ENCODE data around the gene KRT222. TPM values are rescaled to one million over a fixed set of nuclear protein-coding genes. Genes with fewer than 3 reads are reported as not detected.

KRT222 gene
- total RNA-seq, 2 donors from 2014 or later: 0.05 to 0.91 TPM

DNA sequence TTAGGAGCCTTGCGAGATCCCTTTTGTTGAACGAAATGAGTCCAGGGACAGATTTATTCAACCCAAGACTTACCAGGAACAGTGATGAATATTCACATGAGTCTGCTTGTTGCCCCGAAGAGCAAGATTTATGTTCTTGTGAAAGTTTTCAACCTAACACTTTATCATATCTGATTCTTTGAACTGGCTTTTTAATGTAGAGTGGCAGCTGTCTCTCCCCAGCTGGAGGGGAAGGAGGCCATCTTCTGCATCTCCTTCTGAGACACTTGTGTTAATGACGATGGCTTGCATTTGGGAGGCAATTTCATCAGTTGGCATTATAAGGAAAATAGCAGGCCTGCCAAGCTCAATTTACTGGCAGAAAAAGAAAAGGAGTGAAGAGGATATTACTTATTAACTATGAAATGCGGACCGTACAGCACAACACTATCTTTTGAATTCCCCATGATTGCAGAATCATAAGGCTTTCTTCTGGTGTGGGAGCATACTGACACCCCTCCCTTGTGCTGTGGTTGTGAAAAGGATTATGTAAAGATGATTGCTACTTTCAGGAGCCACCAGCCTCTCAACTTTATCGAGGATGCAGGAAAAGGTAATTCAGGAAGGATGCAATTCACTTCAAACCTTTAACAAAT is 53.0 kb downstream of the KRT222 start:
- no peak for TF ChIP-seq CTCF (IDR thresholded peaks at IDR 0.05)
- no peak for TF ChIP-seq POLR2AphosphoS5 (IDR thresholded peaks at IDR 0.05)
- TF ChIP-seq POLR2A (IDR thresholded peaks at IDR 0.05): no peak
- intact Hi-C loops (cut with DNase I): loop anchor here (10.0 kb wide), 2 partner anchors 183 to 1053 kb away; partner anchors contain the start of gene KRT28
- H3K27me3 ChIP-seq (replicated peaks; ENCODE audit: insufficient read depth): no peaks in the 10 kb centered on the region
- 73% methylated on average over 7 of the region's 7 CpGs for WGBS
- no peaks in the 10 kb centered on the region for H3K4me1 ChIP-seq (replicated peaks)
- DNase-seq (ENCODE audit: low spot score): no peak
- no peaks in the 10 kb centered on the region for H3K36me3 ChIP-seq
- no peak overlapping the region for H3K27ac ChIP-seq
- no peak overlapping the region for H3K4me3 ChIP-seq
- H3K9me3 ChIP-seq: no peaks in the 10 kb centered on the region

DNA sequence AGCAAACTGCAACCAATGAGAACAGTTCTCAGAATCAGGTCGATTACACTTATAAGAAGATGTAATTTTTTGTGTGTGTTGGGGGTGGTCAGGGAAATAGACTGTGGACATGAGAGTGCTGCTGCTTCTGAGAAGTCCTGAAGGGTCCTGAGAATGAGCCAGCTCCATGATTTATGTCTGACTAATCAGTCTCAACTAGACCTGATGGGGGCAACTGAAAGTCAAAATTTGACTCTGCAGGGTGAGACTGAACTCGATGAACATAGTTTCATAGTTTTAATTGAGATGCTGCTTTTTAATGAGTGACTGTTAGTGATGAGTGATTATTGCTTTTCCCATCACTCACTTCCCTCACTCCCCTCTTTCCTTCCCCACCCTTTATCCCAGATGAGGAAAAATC is 54.6 kb downstream of the KRT222 start:
- intact Hi-C loops (cut with DNase I): loop anchor here (10.0 kb wide), 2 partner anchors 184 to 1054 kb away; partner anchors contain the start of gene KRT28
- Histone ChIP-seq H3K4me1 (replicated peaks) (no peaks in the 10 kb centered on the region), H3K27ac (no peak overlapping the region), H3K9me3 (no peaks in the 10 kb centered on the region), H3K27me3 (replicated peaks; ENCODE audit: insufficient read depth) (no peaks in the 10 kb centered on the region), H3K4me3 (no peak overlapping the region), H3K36me3 (no peaks in the 10 kb centered on the region)
- WGBS: 72% methylated on average over 2 of the region's 2 CpGs
- DNase-seq (ENCODE audit: low spot score): no peak
- no peak for TF ChIP-seq POLR2AphosphoS5 (IDR thresholded peaks at IDR 0.05)
- TF ChIP-seq POLR2A (IDR thresholded peaks at IDR 0.05): no peak

DNA sequence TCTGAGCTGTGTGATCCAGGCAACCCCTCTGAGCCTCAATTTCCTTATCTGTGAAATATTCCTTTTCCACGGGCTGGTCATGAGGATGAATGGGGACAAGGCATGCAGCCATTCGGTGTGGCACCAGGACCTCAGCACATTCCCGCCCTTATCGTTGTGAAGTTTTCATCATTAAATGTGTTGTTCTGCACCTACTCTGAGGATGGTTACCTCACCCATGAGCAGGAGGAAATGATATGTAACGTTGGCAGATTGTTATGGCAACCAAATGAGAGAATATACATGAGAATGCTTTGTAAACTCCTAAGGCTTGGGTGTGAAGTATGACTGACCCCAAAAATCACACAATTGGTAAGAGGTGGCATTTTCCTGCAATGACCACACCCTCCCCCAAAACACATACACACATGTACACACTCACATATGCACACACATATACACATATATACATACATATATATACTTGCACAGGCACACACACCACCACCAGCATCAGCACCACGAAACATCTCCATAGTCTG is 56.9 kb downstream of the KRT222 start:
- H3K27ac ChIP-seq: no peak overlapping the region
- no peaks in the 10 kb centered on the region for H3K27me3 ChIP-seq (replicated peaks; ENCODE audit: insufficient read depth)
- TF ChIP-seq POLR2AphosphoS5 (IDR thresholded peaks at IDR 0.05): no peak
- no peak for TF ChIP-seq CTCF (IDR thresholded peaks at IDR 0.05)
- no peak for TF ChIP-seq POLR2A (IDR thresholded peaks at IDR 0.05)
- DNase-seq (ENCODE audit: low spot score): no peak
- WGBS: 72% methylated on average over 6 of the region's 6 CpGs
- H3K4me3 ChIP-seq: no peak overlapping the region
- H3K4me1 ChIP-seq (replicated peaks): no peaks in the 10 kb centered on the region
- H3K36me3 ChIP-seq: no peaks in the 10 kb centered on the region
- no peaks in the 10 kb centered on the region for H3K9me3 ChIP-seq
- intact Hi-C loops (cut with DNase I): no loop called here

- no peak overlapping the region for H3K27ac ChIP-seq
- H3K4me3 ChIP-seq: no peak overlapping the region
- no peaks in the 10 kb centered on the region for H3K36me3 ChIP-seq
- TF ChIP-seq CTCF (IDR thresholded peaks at IDR 0.05) (no peak), POLR2A (IDR thresholded peaks at IDR 0.05) (no peak), POLR2AphosphoS5 (IDR thresholded peaks at IDR 0.05) (no peak)
- no peaks in the 10 kb centered on the region for H3K9me3 ChIP-seq
- H3K4me1 ChIP-seq (replicated peaks): no peaks in the 10 kb centered on the region
- H3K27me3 ChIP-seq (replicated peaks; ENCODE audit: insufficient read depth): no peaks in the 10 kb centered on the region
- 37% methylated on average over 5 of the region's 5 CpGs for WGBS
- intact Hi-C loops (cut with DNase I): no loop called here
- DNase-seq (ENCODE audit: low spot score): no peak
Measured at GRCh38 chr17:40607641-40608040, 57.3 kb downstream of the KRT222 start.

GRCh38 chr17:40606548-40607353 is 58.2 kb downstream of the KRT222 start:
- intact Hi-C loops (cut with DNase I): no loop called here
- WGBS: 58% methylated on average over 10 of the region's 10 CpGs

More at GRCh38 chr17:40606548-40607353, 58.2 kb downstream of the KRT222 start:
- H3K9me3 ChIP-seq: no peaks in the 10 kb centered on the region
- H3K36me3 ChIP-seq: no peaks in the 10 kb centered on the region
- no peak for DNase-seq (ENCODE audit: low spot score)
- H3K4me3 ChIP-seq: no peak overlapping the region
- no peaks in the 10 kb centered on the region for H3K27me3 ChIP-seq (replicated peaks; ENCODE audit: insufficient read depth)
- TF ChIP-seq POLR2A (IDR thresholded peaks at IDR 0.05) (no peak), POLR2AphosphoS5 (IDR thresholded peaks at IDR 0.05) (no peak), CTCF (IDR thresholded peaks at IDR 0.05) (no peak)
- no peaks in the 10 kb centered on the region for H3K4me1 ChIP-seq (replicated peaks)
- H3K27ac ChIP-seq: no peak overlapping the region

All from prostate gland (tissue), 2 donors.